ENCODE measurements around the gene TCF12. TPM values are rescaled to one million over a fixed set of nuclear protein-coding genes. Genes with fewer than 3 reads are reported as not detected.
A peak's percentile ranks its signal among the peaks of the same experiment; 100 is the strongest.
"Not testable (repeated sequence)": the region's sequence is repeated elsewhere in the genome, so short reads cannot be mapped to it uniquely, and the experiment has no call there.

Gene TCF12
- total RNA-seq, 4 donors from 2014 or later = 93.9 to 165 (median 111) TPM

DNA sequence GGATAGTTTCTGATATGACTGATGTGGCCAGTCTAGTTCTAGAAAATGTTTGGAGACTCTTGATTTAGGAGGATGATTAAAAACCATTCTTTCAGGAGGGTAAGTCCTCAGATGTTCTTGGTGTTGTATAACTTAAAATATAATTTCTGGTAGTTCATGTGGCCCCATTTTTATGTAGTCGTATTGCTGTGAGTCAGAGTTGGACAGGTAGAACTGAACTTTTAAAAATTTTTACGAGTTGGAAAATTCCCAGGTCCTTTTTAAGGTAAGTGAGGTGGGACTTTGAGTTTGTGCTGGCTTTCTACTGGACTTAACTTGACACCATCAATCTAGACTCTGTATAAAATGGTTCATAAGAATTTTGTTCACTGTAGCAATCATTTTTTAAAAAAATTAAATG is 92.3 kb downstream of the TCF12 start:
- TF ChIP-seq CTCF (IDR thresholded peaks at IDR 0.05) = no peak
- no peak for ATAC-seq (ENCODE audit: low FRiP score)
- no peak for DNase-seq (ENCODE audit: low spot score)

DNA sequence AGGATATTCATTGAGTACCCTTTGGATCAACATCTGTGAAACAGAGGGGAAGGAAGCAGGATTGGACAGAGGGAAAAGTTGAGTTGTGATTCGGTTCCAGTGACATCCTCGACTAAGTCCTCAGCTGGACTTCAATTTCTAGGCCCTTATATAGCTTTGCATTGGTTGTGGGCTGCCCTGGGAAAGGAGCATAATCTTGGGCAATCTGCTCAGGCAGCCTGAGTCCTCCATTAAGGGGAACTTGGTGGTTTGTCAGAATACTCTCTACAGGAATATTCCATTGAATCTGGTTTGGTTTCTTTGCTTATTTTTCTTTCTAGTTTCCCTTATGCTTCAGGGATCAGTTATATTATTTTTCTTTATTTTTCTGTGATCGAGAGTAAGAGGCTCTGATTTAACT is 94.1 kb downstream of the TCF12 start:
- no peak for ATAC-seq (ENCODE audit: low FRiP score)
- no peak for TF ChIP-seq CTCF (IDR thresholded peaks at IDR 0.05)
- DNase-seq (ENCODE audit: low spot score) = no peak

- ATAC-seq (ENCODE audit: low FRiP score); DNase-seq (ENCODE audit: low spot score): not testable (repeated sequence)
Observed at GRCh38 chr15:57014896-57015295, 96.5 kb downstream of the TCF12 start.

- ATAC-seq (ENCODE audit: low FRiP score) (no peak), DNase-seq (ENCODE audit: low spot score) (no peak)
- TF ChIP-seq CTCF (IDR thresholded peaks at IDR 0.05) = no peak
Observed at GRCh38 chr15:57015360-57015759, 96.9 kb downstream of the TCF12 start.

- ATAC-seq (ENCODE audit: low FRiP score) = peak; percentile 87
- no peak for TF ChIP-seq CTCF (IDR thresholded peaks at IDR 0.05)
- DNase-seq (ENCODE audit: low spot score) = no peak
Observed at GRCh38 chr15:57015897-57016296, 97.5 kb downstream of the TCF12 start.

GRCh38 chr15:57017024-57017423 is 98.6 kb downstream of the TCF12 start:
- ATAC-seq (ENCODE audit: low FRiP score) = peak; percentile 6
- no peak for TF ChIP-seq CTCF (IDR thresholded peaks at IDR 0.05)
- no peak for DNase-seq (ENCODE audit: low spot score)

DNA sequence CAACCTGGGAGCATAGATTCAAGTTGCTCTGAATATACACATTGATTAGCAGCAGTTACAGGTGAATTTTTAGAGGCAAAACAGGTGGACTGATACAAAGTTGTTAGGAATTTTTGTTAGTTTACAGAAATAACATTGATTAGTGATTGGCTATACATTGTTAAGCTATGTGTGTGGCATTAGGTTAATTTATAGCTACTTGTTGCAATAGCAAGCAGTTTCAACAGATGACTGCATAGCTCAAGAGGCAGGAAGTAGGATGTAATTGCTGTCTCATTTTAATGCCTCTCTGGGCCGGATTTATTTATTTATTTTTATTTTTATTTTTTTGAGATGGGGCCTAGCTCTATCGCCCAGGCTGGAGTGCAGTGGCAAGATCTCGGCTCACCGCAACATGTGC is 99.7 kb downstream of the TCF12 start:
- ATAC-seq (ENCODE audit: low FRiP score) = no peak
- DNase-seq (ENCODE audit: low spot score) = no peak
- no peak for TF ChIP-seq CTCF (IDR thresholded peaks at IDR 0.05)
